HepG2 (cell line): ENCODE measurements around the gene SKA2. TPM values are rescaled to one million over a fixed set of nuclear protein-coding genes. Genes with fewer than 3 reads are reported as not detected.

Source experiments
- ATAC-seq: fragments of 200-7000 bp; cut with Tn5 transposase; 3 replicates; pipeline ENCODE4 v1.9.1; 2020; ENCODE audit warnings: mild to moderate bottlenecking, moderate library complexity
- BruUV-seq: library from RNA; stranded (reverse); fragments of 400-500 nt; replicated peaks from 2 replicates; lab custom pipeline; 2021; lab: Mats Ljungman, UMichigan
- CTCF ChIA-PET: fragments of 300-600 bp; formaldehyde crosslinking; extraction: SDS; loops from one replicate; lab custom pipeline; 2021; ENCODE audit warnings: low total read pairs, inconsistent platforms, low intra/inter-chr PET ratio; lab: Yijun Ruan, JAX
- POLR2A ChIA-PET: fragments of 350-600 bp; sonication (Branson Sonifier 250); formaldehyde crosslinking; loops from one replicate; lab custom pipeline; 2020; ENCODE audit warnings: antibody characterized with exemption, inconsistent platforms; lab: Yijun Ruan, JAX
- DNase-seq: peaks from one replicate; pipeline ENCODE4 v3.0.0-alpha.2; 2015; ENCODE audit warnings: low spot score
- FAIRE-seq: peaks from 3 replicates; lab custom pipeline; 2011; peaks lifted over from hg19 to GRCh38; lab: Jason Lieb, UNC
- H2AFZ ChIP-seq: one replicate; pipeline ENCODE4 v1.6.1; 2011; ENCODE audit warnings: low read length, inconsistent platforms
- H3K27ac ChIP-seq: fragments of 300-600 bp; 3 replicates; pipeline ENCODE4 v1.8.0; 2011; ENCODE audit warnings: mixed run types, mild to moderate bottlenecking, mixed read lengths, low read length, inconsistent platforms; ENCODE audit not compliant: insufficient read depth; ENCODE audit errors: extremely low read length
- H3K27me3 ChIP-seq, 2 experiments: fragments of 200-600 bp in 1 of 2; 2 replicates in 1 of 2; 3 replicates in 1 of 2; pipeline versions ENCODE4 v1.6.0 to v1.8.0; 2011; ENCODE audit warnings: low read length in 2 of 2, mild to moderate bottlenecking in 2 of 2, moderate library complexity in 2 of 2, inconsistent platforms in 1 of 2; ENCODE audit not compliant: insufficient read depth in 2 of 2, control insufficient read depth in 1 of 2
- H3K36me3 ChIP-seq, 2 experiments: fragments of 200-600 bp in 1 of 2; replicated peaks in 1 of 2; 2 replicates in 1 of 2; 3 replicates in 1 of 2; pipeline versions ENCODE4 v1.5.1 to v1.8.0; 2011; ENCODE audit warnings: low read length in 2 of 2, inconsistent platforms in 1 of 2; ENCODE audit not compliant: insufficient read depth in 2 of 2, control insufficient read depth in 1 of 2
- H3K4me1 ChIP-seq: 2 replicates; pipeline ENCODE4 v1.5.1; 2012; ENCODE audit warnings: low read length, inconsistent platforms; ENCODE audit not compliant: insufficient read depth
- H3K4me2 ChIP-seq: 2 replicates; pipeline ENCODE4 v1.6.0; 2011; ENCODE audit warnings: low read depth, low read length, inconsistent platforms
- H3K4me3 ChIP-seq, 3 experiments: fragments of 200-600 bp in 1 of 3; sonication (generic), shearing (Covaris generic) in 1 of 3; replicated peaks in 1 of 3; 2 replicates each; pipeline ENCODE4 v1.5.1; 2011 to 2016; ENCODE audit warnings: low read length in 3 of 3, inconsistent platforms in 2 of 3, low read depth in 2 of 3, mild to moderate bottlenecking in 2 of 3, control low read depth in 1 of 3, mixed read lengths in 1 of 3; ENCODE audit not compliant: insufficient read depth in 1 of 3
- H3K79me2 ChIP-seq: one replicate; pipeline ENCODE4 v1.6.1; 2011; ENCODE audit warnings: low read length, inconsistent platforms; ENCODE audit not compliant: insufficient read depth
- H3K9ac ChIP-seq: 2 replicates; pipeline ENCODE4 v1.6.0; 2011; ENCODE audit warnings: mild to moderate bottlenecking, low read depth, low read length, inconsistent platforms; ENCODE audit not compliant: insufficient read depth
- H3K9me3 ChIP-seq: 2 replicates; pipeline ENCODE4 v1.5.1; 2012; ENCODE audit warnings: mild to moderate bottlenecking, low read length
- H4K20me1 ChIP-seq: 2 replicates; pipeline ENCODE4 v1.6.0; 2011; ENCODE audit warnings: inconsistent platforms, mild to moderate bottlenecking, low read length, moderate library complexity; ENCODE audit not compliant: insufficient read depth
- PITX1 ChIP-seq: sonication (generic); formaldehyde crosslinking; IDR thresholded peaks from 2 replicates; pipeline ENCODE4 v1.5.1; 2020; ENCODE audit warnings: mild to moderate bottlenecking, missing genetic modification reagents
- RBAK ChIP-seq: sonication (generic); formaldehyde crosslinking; IDR thresholded peaks from 2 replicates; pipeline ENCODE4 v1.5.1; 2020; ENCODE audit warnings: mild to moderate bottlenecking, missing genetic modification reagents
- XBP1 ChIP-seq: sonication (generic); formaldehyde crosslinking; IDR thresholded peaks from 2 replicates; pipeline ENCODE4 v1.5.0; 2020; ENCODE audit warnings: missing genetic modification reagents
- ZBTB7A ChIP-seq: sonication (generic); formaldehyde crosslinking; IDR thresholded peaks from 2 replicates; pipeline ENCODE4 v1.8.0; 2022; ENCODE audit warnings: mild to moderate bottlenecking, missing genetic modification reagents
- ZNF546 ChIP-seq: sonication (generic); formaldehyde crosslinking; conservative IDR thresholded peaks from 2 replicates; pipeline ENCODE4 v1.8.1; 2023; ENCODE audit warnings: mild to moderate bottlenecking, missing genetic modification reagents
- ZNF768 ChIP-seq: sonication (generic); formaldehyde crosslinking; IDR thresholded peaks from 2 replicates; pipeline ENCODE4 v1.4.0; 2020; ENCODE audit warnings: missing genetic modification reagents
- WGBS: methylation state at CpG from one replicate; pipeline ENCODE4 v1.1.6; 2017; ENCODE audit warnings: low lambda C conversion rate; 5-methylcytosine and 5-hydroxymethylcytosine counted together
- in situ Hi-C: cut with HindIII; loops from 2 replicates; pipeline ENCODE4 v1.10.0; 2017; ENCODE audit warnings: low pct_unique_long_range_greater_than_20kb; ENCODE audit not compliant: extremely low pct_ligation_motif_present
- intact Hi-C: fragments of 100-400 bp; cut with micrococcal nuclease; formaldehyde crosslinking; loops from one replicate; pipeline ENCODE4 v1.10.0; 2022; ENCODE audit not compliant: unreplicated experiment
- polyA plus RNA-seq, 8 experiments: library from polyadenylated mRNA; depleted of rRNA in 3 of 8; stranded (reverse) in 7 of 8; unstranded in 1 of 8; fragments of >200 nt; fragmentation: Illumina TruSeq in 4 of 8; extraction: Trizol in 4 of 8; gene quantifications; 2 replicates each; pipeline versions ENCODE4 v1.2.1 to v1.2.3, GENCODE V29; 2011 to 2016; ENCODE audit warnings: low read depth in 4 of 8, missing spikeins in 1 of 8, mixed read lengths in 1 of 8; ENCODE audit not compliant: insufficient read depth in 1 of 8
- total RNA-seq, 5 experiments: library from RNA; depleted of rRNA; stranded (reverse); fragments of >200 nt; fragmentation: Illumina TruSeq; extraction: Trizol; gene quantifications; 2 replicates each; pipeline ENCODE4 v1.2.3, GENCODE V29; 2016; ENCODE audit warnings: low read depth in 1 of 5
- TF ChIP-seq, protein P1 (sequence below): sonication (generic); formaldehyde crosslinking; IDR thresholded peaks from 2 replicates; pipeline ENCODE4 v1.4.0; 2020; ENCODE audit warnings: missing genetic modification reagents, borderline replicate concordance
- TF ChIP-seq, protein P2 (sequence below): sonication (generic); formaldehyde crosslinking; IDR thresholded peaks from 2 replicates; pipeline ENCODE4 v1.4.0; 2020; ENCODE audit warnings: mild to moderate bottlenecking, missing genetic modification reagents

Gene SKA2
- total and polyA plus RNA-seq, 2 of the 13 experiments (the other 11 are each of a cell fraction or from before 2014, with no cell fraction given): 18.6 to 91.8 TPM

GRCh38 chr17:59115474-59115873 is 39.5 kb downstream of the SKA2 start:
- Histone ChIP-seq H3K9me3 (no peaks in the 10 kb centered on the region), H4K20me1 (no peaks in the 10 kb centered on the region), H3K27ac (no peak overlapping the region), H3K36me3 (peaks cover 7 to 34% of the 10 kb centered on the region in 2 experiments), H2AFZ (no peak overlapping the region), H3K79me2 (peaks cover 3% of the 10 kb centered on the region), H3K27me3 (no peaks in the 10 kb centered on the region), H3K4me1 (no peaks in the 10 kb centered on the region), H3K9ac (no peak overlapping the region), H3K4me3 (no peak overlapping the region), H3K4me2 (no peak overlapping the region)
- TF ChIP-seq, protein P1, sequence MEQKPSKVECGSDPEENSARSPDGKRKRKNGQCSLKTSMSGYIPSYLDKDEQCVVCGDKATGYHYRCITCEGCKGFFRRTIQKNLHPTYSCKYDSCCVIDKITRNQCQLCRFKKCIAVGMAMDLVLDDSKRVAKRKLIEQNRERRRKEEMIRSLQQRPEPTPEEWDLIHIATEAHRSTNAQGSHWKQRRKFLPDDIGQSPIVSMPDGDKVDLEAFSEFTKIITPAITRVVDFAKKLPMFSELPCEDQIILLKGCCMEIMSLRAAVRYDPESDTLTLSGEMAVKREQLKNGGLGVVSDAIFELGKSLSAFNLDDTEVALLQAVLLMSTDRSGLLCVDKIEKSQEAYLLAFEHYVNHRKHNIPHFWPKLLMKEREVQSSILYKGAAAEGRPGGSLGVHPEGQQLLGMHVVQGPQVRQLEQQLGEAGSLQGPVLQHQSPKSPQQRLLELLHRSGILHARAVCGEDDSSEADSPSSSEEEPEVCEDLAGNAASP (CRISPR knock-in tag): no peak
- TF ChIP-seq ZNF546: no peak
- TF ChIP-seq, protein P2, sequence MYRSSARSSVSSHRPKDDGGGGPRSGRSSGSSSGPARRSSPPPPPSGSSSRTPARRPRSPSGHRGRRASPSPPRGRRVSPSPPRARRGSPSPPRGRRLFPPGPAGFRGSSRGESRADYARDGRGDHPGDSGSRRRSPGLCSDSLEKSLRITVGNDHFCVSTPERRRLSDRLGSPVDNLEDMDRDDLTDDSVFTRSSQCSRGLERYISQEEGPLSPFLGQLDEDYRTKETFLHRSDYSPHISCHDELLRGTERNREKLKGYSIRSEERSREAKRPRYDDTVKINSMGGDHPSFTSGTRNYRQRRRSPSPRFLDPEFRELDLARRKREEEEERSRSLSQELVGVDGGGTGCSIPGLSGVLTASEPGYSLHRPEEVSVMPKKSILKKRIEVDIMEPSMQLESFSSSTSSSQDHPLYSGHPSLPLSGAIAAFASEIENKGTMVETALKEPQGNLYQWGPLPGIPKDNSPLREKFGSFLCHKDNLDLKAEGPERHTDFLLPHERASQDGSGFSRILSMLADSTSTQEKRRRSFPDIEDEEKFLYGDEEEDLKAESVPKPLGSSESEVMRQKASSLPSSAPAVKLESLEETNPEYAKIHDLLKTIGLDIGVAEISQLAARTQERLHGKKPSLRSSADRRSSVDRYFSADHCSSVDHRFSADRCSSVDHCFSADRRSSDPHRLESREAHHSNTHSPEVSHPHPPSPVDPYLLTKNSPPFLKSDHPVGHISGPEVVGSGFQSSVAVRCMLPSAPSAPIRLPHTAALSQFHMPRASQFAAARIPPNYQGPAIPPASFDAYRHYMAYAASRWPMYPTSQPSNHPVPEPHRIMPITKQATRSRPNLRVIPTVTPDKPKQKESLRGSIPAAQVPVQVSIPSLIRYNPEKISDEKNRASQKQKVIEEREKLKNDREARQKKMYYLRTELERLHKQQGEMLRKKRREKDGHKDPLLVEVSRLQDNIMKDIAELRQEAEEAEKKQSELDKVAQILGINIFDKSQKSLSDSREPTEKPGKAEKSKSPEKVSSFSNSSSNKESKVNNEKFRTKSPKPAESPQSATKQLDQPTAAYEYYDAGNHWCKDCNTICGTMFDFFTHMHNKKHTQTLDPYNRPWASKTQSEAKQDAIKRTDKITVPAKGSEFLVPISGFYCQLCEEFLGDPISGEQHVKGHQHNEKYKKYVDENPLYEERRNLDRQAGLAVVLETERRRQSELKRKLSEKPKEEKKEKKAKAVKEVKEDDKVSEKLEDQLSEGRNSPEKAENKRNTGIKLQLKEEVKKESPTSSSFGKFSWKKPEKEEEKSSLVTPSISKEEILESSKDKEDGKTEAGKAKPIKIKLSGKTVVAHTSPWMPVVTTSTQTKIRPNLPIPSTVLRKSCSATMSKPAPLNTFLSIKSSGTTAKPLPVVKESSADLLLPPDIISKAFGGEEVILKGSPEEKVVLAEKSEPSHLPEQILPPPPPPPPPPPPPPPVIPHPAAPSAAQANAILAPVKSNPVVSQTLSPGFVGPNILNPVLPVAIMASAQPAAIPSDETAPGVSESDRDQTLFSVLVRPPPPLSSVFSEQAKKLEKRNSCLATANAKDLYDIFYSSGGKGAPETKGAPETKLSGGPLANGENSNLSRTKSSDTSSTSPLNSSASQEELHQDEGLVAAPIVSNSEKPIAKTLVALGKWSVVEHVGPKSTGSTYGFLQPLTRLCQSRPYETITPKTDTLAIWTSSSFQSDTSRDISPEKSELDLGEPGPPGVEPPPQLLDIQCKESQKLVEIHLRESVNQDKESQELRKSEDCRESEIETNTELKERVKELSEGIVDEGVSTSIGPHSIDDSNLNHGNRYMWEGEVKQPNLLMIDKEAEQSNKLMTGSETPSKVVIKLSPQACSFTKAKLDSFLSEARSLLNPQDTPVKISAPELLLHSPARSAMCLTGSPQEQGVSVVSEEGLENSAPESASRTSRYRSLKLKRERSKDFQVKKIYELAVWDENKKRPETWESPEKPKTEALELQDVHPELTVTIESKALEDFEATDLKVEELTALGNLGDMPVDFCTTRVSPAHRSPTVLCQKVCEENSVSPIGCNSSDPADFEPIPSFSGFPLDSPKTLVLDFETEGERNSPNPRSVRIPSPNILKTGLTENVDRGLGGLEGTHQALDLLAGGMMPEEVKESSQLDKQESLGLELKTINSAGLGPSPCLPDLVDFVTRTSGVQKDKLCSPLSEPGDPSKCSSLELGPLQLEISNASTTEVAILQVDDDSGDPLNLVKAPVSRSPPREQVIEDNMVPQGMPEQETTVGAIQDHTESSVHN (CRISPR knock-in tag): no peak
- no peak for TF ChIP-seq ZBTB7A (CRISPR knock-in tag)
- no peak for TF ChIP-seq ZNF768 (CRISPR knock-in tag)
- no peak for TF ChIP-seq PITX1 (CRISPR knock-in tag)
- no peak for TF ChIP-seq RBAK (CRISPR knock-in tag)
- TF ChIP-seq XBP1 (CRISPR knock-in tag): no peak
- DNase-seq (no peak), ATAC-seq (no peak), FAIRE-seq (no peak)
- WGBS: over 99% methylated on average over 9 of the region's 9 CpGs
- ChIA-PET POLR2A (no interaction called here), CTCF (no interaction called here)
- BruUV-seq: no TSS peak
- intact Hi-C loops: no loop called here
- in situ Hi-C loops: no loop called here
